NCI-H460 (cell line): ENCODE data around the gene FAM110A. TPM values are rescaled to one million over a fixed set of nuclear protein-coding genes. Genes with fewer than 3 reads are reported as not detected.
"Not testable (repeated sequence)": the region's sequence is repeated elsewhere in the genome, so short reads cannot be mapped to it uniquely, and the experiment has no call there.

Experiments
- DNase-seq: peaks from one replicate; pipeline ENCODE4 v3.0.0-alpha.2; 2016; ENCODE audit warnings: low read depth; ENCODE audit errors: extremely low read depth
- total RNA-seq: library from RNA; depleted of rRNA; stranded (reverse); fragments of >200 nt; shearing (Covaris generic); gene quantifications from 2 replicates; pipeline ENCODE4 v1.2.3, GENCODE V29; 2014

Gene FAM110A
- total RNA-seq, 1 experiment from 2014 or later = 2.6 TPM

DNA sequence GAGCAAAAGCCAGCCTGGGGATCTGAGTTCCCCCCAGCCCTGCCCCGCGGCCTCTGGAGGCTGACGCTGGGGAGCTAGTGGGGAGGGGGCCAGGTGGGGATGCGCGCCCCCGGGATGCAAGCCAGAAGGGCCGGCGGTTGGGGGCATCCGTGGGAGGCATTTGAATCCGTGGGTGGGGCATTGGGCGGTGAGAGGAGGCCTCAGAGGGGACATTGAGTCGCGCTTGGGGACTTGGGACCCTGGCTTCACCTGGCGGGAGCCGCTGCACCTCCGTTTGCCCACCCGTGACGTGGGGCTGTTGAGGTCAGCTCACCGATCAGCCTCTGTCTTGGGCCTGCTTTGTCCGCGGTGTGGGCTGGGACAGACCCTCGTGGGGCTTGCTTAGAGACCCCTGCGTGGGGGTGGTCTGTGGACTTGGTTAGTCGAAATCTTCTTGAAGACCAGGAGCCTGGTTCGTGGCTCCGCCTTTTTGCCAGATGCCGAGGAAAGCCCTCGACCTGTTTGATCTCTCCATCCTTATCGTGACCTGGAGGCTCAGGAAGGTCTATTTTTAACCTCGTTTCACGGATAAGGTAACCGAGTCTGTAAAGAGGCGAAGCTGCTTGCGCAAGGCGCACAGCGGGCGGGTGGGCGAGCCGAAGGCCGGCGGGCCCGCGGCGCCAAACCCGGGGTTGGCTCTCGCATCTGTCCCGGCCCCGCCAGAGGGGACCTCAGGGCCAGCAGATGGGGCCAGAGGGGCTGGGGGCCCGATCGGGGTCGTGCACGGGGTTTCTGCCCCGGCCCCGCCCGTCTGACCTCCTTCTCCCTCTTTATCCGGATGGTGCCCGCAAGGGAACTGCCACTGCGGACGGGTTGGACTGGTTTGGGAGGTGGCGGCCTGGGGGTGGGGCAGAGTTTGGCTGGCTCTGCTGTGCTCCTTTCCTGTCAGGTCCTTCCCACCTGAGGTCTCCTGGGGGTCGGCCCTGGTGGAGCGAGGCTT is 8.3 kb downstream of the FAM110A start:
- DNase-seq = no peak

DNA sequence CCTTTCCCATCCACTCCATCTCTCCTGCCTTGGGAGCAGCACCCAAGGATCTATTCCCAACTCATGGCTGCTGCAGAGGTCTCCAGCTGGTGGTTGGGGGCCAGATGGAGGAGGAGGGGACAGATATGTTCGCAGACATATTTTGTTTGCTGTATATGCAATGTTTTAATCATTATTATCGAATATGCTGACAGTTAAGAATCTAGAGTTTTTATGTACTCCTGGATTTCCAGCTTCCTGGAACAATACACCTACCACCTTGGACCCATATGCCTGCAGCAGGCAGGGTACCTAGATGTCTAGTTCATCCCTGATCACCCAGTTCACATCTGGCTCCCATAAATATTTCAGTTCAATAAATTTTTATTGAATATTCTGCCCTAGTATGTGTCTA is 9.0 kb downstream of the FAM110A start:
- DNase-seq = no peak

DNA sequence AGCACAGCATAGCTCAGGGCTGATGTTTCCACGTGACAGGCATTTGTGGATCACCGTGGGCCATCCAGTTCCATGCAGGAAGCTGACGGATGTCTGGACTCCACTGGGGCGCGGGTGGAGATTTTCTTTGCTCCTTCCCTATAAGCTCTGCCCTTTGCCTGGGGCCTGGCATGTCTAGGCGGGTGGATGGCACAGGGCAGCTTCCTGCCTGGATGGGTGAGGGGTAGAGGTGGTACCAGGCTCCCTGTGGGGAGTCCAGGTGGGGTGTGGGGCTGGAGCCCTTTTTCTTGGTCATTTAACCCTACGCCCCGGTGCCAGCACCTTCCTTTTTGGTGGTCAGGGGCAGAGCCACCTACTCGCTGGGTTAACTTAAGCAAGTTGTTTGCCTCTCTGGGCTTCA is 10.4 kb downstream of the FAM110A start:
- no peak for DNase-seq

DNA sequence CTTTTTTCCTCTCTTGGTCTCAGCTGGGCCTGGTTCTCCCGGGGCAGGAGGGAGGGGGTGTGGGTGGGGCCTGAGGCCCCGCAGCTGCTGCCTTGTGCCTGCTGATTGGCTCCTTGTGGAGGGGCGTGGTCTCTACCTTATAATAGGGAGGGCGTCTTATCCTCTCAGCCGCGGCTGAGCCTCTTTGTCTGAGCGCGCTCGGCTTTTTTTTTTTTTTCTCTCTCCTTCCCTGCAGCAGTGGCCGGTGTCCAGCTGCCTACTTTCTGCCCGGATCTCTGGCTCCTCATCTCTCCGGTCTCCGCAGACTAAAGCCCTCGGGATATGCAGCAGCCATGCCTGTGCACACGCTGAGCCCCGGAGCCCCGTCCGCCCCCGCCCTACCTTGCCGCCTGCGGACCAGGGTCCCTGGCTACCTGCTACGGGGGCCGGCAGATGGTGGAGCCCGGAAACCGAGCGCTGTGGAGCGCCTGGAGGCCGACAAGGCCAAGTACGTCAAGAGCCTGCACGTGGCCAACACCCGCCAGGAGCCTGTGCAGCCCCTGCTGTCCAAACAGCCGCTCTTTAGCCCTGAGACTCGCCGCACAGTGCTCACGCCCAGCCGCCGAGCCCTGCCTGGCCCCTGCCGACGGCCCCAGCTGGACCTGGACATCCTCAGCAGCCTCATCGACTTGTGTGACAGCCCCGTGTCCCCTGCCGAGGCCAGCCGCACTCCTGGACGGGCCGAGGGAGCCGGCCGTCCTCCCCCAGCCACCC is 11.1 kb downstream of the FAM110A start:
- peak; percentile 56 for DNase-seq

DNA sequence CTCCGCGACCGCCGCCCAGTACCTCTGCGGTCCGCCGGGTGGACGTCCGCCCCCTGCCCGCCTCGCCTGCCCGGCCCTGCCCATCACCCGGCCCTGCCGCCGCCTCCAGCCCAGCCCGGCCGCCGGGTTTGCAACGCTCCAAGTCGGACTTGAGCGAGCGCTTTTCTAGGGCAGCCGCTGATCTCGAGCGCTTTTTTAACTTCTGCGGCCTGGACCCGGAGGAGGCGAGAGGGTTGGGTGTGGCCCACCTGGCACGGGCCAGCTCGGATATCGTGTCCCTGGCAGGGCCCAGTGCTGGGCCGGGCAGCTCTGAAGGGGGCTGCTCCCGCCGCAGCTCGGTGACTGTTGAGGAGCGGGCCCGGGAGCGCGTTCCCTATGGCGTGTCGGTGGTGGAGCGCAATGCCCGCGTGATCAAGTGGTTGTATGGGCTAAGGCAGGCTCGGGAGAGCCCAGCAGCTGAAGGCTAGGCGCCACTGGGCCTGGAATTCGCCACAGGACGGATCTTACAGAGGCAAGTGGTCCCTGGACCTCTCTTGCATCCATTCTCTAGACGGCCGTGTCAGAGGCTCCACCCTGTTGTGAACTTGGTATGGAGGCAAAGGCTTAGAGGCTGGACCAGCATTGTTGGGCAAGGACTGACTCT is 11.8 kb downstream of the FAM110A start:
- DNase-seq = no peak

DNA sequence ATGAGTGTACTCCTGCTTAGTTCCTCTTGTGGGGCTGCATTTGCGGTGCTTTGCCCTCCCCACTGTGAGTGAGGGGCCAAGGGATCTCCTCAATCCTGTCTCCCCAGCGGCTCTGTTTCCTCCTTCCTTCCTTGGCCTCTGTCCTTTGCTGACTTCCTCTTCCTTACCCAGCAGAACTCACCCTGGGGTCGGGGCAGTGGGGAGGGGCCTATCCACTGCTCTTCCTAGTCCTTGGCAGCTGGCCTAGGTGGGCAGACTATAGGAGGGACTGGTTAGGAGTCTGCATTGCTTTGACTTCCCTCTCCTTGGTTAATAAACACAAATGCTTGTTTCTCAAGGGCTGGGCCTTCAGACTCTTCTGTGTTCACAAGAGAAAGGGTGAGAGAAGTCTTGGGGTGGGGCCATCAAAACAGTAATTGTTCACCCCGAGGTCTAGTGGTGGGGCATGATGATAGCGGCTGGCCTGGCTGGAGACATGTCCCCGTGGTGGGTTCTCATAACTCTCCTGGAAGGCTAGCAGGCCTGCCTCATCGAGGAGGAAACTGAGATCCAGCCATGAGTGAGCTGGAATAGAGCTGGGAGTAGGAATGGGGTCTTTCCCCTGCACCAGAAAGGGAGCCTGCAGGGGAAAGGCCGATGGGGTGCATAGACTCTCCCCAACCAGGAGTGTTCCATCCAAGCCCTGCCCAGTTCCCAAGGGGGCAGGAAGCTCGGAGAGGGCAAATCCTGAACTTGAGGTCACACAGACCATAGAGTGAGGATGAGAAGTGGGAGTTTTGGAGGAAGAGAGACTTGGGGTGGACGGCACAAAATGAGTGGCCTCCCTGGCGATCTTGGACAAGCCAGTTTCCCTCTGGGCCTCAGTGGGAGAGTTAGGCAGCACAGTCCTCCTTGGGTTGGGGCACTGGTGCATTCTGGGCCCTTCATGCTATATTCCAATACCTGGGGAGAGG is 12.7 kb downstream of the FAM110A start:
- no peak for DNase-seq

DNA sequence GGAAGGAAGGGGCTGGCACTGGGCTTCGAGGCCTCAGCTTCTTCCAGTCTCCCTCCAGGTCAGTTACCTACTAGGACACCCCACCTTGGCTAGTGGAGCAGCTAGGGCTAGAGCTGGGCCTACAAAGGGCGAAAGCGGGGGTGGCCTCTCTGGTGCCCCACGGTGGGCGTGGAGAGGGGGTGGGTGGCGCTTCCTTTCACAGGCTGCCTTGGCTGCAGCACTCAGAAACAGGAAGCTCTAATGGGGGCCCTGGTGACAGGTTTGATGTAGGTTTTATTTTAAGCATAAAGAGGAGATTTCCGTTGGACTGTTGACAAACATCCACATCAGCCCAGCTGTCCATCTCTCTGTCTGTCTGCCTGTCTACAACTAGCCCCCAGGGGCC is 13.4 kb downstream of the FAM110A start:
- no peak for DNase-seq

DNA sequence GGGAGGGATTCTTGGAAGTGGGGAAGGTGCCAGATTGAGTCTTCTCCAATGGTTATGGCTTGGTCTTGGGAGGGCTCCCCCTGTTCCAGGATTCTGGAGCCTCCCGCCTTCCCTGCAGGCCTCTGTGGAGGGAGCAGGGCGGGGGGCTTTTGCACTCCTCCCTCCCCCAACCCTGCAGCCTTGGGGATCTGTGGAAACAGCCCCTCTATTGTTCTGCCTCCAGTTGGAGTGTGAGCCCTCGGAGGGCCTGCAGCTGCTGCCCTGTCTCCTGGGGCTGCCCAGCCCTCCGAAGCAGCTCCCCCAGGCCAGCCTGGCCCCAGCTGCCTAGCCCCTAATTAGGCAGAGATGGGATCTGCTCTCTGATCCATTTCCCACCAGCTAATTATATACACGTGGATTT is 14.7 kb downstream of the FAM110A start:
- DNase-seq = no peak

DNA sequence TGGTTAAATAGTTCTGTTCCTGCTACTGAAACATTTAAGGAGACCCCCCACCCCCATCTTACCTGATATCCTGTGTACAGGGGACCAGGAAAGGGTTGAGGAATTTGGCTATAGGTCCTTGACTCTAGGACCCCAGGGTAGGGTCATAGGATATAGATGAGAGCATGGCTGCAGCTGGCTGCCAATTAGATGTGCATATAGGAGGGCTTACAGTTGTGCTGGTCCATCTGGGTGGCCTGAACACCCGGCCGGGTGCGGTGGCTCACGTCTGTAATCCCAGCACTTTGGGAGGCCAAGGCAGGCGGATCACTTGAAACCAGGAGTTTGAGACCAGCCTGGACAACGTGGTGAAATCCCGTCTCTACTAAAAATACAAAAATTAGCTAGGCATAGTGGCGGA is 15.2 kb downstream of the FAM110A start:
- not testable (repeated sequence) for DNase-seq

DNA sequence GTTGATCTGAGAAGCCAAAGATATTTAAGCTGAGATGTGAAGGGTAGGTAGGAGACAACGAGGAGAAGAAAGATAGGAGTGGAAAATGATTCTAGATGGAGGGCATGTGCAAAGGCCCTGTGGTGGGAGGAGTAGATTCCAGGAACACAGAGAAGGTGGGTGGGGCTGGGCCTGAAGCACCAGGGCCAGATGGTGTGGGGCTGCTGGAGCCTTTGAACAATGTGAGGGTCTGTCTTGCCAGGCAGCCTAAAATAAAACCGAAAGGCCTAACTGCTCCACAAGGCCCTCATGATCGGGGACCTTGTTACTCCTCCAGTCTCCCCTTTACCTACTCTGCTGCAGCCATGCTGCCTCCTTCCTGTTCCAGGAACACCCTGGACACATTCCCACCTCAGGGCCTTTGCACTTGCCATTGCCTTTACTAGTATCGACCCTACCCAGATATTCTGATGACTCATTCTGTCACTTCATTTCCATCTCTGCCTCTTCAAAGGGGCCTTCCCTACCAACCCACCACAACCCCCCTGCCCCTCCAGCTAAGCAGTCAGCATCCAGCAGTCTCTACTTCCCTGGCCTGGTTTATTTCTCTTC is 20.0 kb downstream of the FAM110A start:
- DNase-seq = no peak

DNA sequence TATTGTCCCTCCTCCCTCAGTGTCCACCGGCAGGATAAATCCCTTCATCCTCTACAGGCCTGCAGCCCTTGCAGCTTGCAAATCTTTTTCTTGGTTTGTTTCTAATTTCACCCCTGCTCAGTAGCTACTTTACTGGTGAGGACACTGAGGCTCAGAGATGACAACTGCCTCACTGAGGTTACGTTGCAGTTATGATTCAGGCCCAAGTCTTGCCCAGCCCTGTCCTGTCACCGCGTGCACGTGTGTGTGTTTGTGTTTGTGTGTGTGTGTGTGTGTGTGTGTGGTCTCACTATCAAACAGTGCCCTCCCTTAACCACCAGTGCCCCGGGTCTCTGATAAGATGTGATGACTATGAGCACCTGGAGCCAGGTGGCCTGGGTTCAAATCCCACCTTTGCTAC is 21.1 kb downstream of the FAM110A start:
- no peak for DNase-seq

DNA sequence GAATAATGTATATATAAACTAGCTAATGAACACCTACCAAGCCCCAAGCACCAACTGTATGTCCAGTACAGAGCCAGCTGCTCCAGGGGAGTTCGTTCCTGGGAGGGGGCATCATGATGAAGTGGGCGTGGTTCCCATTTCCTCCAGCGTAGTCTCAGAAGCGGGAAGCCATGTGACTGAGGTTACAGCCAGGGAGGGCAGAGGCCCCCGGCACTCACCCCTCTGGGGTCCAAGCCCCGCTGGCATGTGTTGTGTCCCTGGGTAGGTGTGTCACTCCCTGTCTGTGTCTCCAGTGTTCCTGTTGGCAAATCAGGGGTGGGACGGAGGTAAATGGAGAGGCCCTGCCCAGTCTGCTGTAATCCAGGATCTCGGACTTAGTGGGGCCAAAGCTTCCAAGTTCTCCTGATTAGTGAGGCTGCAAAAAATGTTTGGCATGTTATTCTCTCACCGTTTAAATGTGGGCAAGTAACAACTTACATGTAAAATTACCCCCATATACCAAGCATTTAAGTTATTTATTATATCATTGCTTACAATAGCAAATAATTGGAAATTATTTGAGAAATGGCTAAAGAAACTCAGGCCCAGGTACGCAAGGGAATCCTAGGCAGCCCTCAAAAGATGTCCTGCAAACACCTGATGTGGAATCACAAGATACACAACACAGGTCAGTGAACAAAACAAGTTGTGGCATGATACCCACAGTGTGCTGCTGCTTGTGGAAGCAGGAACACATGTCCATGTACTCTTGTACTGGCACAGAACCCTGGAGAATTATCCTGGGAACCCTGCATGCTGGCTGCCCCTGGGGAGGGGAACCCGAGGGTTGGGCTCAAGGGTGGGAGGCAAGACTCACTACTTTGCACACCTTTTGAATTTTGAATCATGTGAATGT is 22.2 kb downstream of the FAM110A start:
- DNase-seq = no peak

DNA sequence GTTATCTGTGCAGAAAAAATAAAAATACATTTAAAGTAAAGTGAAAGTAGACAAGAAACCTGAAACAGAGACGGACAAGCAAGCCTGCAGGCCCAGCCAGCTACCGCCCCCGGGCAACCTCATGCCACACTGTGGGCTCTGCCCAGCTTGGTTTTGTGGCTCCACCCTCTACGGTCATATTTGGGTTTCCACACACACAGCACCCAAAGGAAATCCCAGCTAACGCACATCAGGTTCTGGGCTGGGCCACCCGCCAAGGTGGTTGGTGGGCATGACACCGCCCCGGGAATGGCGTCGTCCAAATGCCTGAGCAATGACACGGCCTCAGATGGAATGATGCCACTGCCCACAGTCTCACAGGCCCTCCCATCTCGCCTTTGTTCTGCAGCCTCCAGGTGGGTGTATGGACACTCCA is 22.9 kb downstream of the FAM110A start:
- DNase-seq = peak; percentile 40

DNA sequence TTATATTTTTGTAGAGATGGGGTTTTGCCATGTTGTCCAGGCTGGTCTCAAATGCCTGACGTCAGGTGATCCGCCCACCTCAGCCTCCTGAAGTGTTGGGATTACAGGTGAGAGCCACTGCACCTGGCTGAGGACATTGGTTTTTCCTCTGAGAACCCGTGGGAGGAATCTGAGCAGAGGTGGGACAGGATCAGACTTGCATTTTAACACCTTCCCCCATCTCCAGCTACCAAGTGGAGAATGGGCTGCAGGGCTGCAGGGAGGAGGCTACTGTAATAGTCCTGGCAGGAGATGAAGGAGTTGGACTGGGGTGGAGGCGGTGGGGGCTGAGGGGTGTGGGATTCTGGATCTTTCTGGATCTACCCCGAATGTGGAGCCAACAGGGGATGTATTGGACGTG is 24.5 kb downstream of the FAM110A start:
- DNase-seq = no peak

DNA sequence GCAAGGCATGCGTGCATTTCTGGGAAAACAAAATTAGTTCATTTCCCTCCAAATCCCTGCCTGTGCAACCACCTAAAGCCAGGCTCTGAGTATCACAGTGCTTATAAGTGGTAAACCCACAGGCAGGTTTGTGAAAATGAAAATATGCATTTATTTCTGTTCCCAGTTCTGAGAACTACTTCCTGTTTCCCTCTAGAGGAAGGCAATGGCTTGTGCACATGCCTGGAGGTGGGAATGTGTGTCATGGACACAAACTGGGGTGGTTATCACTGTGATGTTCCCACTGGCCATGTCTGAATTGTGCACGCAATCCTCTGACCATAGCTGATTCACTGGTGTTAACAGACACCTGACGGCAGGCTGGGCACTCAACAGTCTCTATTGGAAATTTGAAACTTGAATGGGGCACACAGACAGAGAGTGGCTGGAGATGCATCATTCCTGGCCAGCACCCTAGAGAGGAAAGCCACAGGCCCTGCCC is 26.3 kb downstream of the FAM110A start:
- DNase-seq = no peak

DNA sequence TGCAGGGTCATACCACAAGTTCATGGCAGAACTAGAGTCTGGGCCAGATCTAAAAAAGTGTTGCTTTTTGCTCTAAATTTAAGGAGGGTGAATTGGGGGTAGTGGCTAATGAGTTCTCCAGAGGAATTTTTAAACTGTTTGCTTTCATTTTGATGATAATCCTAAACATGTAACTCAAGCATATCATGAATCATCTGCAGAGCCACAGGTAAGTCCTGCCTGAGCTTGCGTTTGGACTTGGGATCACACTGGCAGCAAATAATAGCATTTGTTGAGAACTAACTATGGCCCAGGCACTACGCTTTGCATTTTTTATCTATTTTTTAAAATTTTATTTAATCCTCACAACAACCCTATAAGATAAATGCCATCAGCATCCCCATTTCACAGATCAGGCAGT is 27.4 kb downstream of the FAM110A start:
- no peak for DNase-seq

DNA sequence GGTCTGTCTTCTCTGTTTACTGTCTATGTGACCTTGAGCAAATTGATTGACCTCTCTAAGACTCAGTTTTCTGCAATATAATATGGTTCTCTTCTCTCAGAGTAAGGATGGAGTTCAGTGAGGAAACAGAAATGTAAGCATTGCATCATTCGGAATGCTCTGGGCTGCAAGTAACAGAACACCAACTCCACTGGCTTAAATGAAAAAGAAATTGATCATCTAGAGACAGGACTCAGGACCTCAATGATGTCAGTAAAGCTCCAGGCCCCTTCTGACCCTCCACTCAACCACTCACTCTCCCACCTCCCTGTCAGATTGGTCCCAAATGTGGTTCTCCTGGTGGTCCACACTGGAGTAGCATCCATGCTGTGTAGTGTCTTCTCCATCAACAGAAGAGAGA is 31.9 kb downstream of the FAM110A start:
- DNase-seq = no peak

DNA sequence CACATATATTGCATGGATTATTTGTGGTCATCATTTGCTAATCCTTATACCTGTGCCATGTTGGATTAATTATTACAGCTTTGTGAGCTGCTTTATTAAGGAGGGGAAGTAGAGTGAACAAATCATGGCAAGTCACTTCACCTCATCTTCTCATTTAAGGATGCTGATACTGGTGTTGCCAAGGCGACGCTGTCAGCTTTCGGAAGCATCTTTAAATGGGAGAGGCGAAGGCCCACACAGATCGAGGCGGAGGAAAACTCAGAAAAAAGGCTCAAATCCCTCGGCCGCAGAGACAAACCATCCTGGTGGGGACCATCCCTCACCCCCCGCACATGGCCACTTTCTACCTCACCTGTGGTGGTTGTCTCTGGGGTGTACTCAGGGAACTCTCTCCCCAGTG is 34.8 kb downstream of the FAM110A start:
- no peak for DNase-seq

DNA sequence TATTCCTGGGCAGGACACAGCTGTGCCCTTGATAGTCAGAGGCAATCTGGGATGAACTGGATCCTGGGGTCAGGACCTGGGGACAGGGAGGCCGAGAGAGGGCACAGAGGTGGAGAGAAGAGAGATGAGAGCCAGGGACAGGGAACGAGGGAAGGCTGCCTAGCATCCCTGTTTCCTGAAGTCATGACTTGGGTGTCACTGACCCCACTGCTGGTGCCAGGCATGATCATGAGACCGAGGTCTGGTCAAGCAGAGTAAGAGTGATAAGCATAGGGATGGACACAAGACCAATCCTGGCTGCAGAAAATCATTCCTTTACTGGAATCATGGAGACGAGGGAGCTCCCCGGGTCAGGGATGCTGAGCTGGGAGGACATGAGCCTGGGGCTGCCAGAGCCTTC is 36.1 kb downstream of the FAM110A start:
- DNase-seq = no peak
